Embryonic facial prominence (tissue), 1 donor: ENCODE measurements around the gene SH2D7.

Source experiments
- DNase-seq: peaks from one replicate; pipeline ENCODE4 v3.0.0-alpha.2; 2016; ENCODE audit errors: extremely low spot score

The SH2D7 gene

DNA sequence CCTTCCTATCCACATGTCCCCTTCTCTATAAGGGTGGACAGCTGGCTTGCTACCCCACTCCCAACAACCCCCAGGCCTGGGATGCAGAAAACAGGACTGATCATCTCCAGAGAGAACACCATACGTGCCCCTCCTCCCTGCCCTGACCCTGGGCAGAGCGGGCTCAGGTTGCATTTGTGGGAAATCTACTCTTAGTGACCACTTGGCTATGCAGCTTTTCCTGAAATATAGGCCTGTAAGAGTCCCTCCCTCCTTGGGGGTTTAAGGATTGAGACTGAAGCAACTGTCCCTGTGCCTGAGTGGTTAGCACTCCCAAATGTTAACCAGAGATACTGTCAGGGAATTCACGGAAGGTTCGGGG is 11.7 kb downstream of the SH2D7 start:
- no peak for DNase-seq

DNA sequence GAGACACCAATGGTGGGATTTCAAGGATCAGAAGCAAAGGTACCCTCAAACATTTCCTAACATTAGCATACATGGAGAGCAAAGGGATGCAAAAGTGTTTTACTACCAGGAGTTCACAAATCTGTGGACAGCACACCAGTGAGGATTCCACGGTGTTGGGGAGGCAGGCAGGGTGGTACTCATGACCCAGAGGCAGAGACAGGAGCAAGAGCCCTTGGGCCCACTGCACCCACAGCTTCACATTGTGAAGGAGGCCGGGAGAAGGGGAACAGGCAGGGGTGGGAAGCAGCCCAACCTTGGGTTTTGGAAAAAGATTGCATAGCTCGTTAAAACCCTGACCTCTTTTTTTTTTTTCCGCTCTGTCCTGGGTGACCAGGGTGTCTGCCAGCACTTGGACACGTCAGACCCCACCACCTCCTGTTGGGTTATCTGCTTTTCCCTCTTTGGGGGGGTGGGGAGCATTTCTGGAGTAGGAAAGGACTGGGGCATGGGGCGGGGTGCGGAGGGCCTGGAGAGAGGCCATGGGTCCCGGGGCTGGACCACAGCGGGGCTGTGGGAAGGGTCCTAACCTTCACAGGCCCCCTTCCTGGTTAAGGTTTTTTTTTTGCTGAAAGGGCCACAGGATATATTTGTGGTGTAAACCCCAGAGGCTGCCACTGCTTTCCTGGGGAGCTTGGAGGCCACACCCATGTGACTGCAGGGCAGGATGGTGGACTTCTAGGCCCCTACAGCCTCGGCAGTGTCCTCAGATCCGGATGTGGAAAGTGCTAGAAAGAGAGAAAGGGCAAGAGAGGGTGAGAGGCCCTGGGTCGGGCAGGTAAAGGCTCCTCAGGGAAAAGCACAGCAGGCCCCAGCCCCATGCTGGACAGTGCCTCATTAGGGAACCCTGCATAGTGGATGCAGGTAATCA is 12.5 kb downstream of the SH2D7 start:
- no peak for DNase-seq

DNA sequence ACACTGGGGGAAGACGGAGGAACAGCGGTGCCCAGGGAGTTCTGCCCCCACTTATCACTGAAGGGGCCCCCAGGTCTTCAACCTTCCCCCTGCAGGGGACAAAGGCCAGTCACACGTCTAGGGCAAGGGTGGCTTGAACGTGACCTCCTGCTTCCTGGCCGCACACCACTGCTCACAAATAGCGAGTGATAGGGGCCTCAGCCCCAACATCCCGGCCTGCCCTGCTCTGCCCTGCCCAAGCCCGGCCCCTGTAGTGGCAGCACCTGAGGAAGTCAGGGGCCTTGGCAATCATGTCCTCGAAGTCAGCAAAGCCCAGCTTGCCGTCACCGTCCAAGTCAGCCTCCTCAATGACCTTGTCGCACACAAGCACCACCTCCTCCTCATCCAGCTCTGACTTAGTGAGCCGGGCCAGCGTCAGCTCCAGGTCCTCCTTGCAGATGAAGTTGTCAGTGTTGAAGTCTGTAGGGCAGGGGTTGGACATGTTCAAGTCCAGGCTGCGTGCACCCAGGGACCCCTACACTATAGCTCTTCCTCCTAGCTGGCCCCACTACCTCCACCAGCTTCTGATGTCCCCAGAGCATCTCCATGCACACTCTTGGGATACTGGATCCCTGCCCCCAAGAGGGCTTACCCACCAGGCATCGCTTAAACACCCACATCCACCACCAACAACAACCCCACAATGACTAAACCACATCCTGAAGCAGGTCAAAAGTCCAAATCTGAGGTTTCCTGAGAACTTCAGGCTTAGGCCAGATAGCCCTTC is 13.3 kb downstream of the SH2D7 start:
- DNase-seq, result no peak

DNA sequence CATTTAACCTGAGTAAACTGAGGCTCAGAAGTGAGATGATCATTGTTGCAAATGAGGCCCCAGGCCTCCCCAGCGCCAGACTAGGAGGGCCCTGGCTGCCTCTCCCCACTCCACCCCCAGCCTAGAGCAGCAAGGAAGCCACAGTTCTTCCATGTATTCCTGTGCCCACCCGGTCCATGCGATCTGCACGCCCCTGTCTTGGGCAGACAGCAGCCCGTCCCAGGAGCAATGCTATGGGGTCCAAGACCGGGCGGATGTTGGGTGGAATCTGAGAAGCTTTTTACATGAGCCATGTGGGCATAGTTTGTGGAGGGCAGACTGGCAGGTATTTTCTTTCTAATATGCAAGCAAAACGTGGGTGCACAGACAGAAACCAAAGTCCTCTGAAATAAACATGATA is 15.1 kb downstream of the SH2D7 start:
- DNase-seq, result no peak

DNA sequence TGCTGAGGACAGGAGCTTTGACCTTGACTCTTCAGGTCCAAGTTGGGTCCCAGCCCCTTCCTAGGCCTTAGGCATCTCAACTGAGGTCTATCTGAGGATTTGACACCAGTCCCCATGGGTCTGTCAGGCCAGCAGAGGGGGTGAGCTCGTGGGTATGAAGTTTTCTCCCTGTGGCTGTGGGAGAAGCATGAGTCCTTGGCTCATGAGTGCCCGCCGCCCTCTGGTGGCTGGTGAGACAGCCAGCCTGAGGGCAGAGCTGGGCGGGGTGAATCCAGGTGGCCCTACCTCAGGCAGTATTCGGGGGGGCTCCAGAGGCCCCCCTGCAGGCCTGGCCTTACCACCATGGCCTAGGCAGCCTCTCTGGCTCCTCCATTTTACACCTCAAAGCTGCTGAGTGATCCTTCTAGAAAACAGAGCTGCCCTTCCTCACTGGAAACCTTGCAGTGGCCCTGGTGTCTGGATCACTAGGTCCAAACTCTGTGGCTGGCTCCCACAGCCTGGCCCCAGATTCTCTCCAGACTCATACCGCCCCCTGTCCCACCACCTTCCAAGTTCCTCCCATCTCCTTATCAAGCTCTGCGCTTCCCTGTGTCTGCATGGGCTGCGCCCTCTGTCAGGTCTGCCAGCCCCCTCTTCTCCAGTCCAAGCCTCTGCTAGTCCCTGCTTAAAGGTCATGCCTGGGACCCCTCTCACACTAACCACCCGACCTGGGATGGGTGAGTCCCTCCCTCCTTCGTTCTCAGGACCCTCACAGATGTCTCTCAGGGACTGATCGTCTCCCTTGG is 16.1 kb downstream of the SH2D7 start:
- DNase-seq, result no peak

DNA sequence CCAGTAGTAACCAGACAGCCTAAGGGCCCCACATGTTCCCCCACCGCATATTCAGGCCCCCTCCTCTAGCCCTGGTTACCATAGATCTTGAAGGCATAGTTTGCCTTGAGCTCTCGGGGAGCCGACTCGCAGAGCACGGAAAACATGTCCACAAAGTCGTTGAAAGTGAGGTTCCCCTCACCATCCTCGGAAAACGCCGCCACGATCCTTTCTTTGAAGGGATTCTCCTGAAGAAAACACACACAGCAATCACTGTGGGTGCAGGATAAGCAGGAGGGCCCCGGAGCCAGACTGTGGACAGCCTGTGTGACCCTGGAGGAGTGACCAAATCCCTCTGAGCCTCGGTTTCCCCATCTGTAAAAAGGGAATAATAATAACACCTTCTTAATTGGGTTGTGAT is 16.8 kb downstream of the SH2D7 start:
- DNase-seq, result no peak

DNA sequence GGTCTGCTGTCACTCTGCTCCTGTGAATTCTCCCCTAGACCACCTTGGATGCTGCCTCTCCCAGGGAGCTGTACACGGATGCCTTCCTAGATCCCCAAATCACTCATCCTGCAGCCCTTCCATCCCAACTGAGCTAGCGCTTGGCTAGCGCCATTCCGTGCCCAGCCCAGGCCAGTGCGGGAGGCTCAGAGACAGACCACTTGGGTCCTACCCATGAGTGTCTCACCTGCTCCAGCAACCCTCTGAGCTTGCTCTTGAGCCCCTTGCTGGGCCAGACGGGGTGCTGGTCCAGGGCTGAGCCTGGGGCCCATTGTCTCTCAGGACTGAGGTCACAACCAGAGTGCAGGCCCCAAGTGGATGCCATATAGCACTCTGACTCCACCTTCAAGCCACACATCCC is 17.7 kb downstream of the SH2D7 start:
- no peak for DNase-seq

DNA sequence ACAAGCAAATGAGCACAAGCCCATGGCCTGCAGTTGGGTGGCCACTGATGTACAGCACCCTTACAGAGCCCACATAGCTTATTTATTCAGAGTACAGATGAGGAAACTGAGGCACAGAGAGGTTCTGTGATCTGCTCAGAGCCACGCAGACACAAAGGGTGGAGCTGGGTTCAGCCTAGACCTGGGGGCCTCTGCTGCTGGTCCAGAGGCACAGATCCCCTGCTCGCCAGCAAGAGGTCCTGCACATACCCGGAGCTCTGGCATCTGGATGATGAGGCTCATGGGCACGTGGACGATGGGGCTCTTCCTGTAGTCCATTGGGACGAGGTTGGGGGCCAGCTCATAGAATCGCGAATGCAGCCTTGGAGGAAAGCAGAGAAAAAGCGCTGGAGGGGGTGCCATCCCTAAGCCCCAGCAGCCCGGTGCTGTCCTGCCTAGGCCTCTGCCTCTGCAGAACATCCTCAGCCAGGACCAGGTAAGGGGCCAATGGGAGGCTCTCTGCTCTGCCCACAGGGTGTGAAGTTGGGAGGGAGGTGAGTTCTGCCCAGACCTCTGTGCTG is 18.6 kb downstream of the SH2D7 start:
- DNase-seq, result no peak

DNA sequence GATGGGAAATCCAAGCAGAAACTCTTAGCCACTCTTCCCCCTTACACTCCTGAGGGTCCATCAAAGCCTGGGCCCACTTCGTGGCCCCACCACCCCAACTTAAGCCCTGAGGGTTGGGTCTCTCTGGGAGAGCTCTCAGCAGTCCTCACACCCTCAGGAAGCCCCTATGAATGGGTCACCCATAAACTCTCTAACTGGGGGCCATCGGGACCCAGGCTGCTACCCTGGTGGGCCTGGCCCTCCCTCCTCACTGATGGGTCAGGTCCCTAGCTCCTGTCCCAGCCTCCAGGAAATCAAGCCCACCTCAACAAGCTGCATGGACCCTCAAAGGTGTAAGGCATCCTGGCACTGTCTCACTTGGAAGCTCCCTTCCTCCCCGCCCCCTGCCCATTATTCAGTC is 19.4 kb downstream of the SH2D7 start:
- DNase-seq, result no peak

DNA sequence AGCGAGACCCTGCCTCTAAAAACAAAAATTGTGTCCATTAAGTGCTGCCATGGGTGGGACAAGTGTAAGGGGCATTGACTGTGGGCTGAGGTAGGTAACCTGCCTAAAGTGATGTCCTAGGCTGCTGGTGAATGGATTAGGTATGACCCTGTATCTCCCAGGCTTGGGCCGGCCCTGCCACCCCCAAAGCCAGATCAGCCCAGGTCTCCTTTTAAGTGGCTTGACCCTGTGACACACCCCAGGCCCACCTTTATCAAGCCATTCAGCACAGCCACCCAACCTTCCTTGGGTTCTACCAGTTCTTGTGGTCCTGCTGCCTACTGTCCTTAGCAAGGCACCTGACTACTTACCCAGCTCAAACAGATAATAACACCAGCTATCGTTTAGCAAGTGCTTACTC is 20.2 kb downstream of the SH2D7 start:
- DNase-seq, result no peak

DNA sequence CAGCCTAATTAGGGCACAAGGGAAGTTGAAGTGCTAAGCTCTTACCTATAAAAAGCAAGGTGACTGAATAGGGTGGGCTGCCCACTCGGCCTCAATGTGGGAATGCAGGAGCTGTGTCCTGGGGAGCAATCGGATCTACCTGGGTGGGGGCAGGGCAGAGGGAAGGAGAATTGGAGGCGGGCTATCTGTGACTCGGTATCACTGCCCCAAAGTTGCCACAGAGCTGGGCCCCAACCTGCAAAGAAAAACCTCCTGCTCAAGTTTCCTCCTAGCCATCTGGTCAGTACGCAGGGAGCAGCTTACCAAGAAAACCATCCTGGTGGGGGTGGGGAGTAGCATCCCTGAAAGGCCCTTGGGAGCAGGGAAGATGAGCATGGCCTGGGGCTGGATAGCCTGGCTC is 28.2 kb downstream of the SH2D7 start:
- no peak for DNase-seq

DNA sequence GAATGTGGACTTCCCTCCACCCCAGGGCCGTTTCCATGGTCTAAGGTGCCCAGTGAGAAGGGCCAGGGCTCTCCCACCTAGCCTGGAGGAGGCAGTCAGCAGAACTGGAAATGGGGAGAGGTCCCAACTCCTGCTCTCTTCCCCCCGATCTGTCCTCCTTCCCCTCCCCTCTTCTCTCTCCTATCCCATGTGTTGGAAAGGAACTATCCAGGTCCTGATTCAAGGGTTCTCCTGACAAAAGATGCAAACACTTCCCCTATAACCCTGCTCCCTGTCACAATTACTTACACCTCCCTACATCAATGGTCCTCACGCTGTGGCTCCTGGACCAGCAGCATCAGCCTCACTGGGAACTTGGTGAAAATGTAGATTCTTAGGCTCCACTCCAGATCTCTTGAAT is 32.9 kb downstream of the SH2D7 start:
- no peak for DNase-seq

DNA sequence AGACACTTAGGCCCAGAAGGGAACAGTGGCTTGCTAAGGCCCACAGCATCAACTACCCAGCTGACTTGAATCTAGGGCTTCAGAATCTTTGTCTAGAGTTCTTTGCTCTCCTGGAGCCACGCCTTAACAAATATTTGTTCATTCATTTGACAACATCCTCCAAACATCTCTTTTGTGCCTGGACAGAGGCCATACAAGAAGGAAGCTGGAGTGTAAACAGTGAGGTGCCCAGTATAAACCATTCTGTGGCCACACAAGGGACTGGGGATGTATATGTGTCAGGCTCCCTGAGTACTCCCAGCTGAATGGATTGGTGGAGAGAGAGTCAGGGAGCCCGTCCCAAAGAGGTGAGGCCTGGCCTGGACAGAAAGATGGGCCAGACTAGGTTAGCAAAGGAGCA is 35.5 kb downstream of the SH2D7 start:
- DNase-seq, result no peak

DNA sequence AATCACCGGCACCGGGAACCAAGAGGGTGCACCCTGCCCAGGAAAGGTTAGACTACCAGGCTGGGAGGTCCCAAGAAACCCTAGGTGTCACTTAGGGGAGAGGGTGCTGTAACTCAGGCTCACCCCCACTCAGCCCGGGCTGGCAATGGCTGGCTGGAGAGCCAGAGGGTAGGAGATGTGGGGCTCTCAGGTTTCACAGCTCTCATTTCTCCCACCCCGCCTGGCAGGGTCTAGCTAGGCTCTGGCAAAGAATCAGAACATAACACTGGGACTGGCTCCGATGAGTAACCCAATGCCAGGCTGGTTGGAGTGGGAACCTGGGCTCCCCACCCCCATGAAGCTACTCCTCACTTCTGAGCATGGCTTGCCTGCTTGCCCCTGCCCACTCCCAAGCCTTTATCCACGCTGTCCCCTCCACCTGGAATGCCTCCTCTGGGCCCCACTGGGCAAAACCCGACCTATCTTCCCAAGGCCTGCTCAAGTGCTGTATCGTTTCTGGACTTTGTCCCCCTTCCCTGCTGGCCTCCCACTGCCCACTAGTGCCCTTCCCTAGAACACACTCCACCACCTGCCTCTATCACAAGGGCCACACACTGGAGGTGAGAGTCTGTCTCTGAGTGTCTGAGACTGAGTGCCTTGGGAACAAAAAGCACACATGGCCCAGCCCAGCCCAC is 36.9 kb downstream of the SH2D7 start:
- no peak for DNase-seq

DNA sequence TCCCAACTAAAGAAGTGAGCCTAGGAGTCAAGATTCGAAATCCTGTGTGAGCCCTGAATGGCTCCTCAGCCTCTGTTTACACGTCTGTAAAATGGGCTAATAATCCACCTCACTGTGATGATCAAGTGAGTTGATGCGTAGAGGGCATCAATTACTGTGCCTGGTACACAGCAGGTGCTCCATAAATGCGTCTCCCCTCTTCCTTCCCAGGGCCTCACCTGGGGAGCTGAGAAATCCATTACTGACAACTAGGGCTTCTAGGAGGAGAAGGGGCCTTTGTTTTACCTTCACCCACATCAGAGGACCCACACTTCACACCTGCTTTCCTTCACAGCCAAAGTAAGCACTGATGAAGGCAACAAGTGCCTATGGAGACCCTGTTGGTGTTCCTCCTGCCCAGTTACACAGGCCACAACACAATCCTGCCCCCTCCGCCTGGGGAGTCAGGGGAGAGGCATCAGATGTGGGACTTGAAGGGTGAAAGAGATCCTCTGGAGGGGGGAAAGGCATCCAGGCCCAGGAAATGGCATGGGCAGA is 37.5 kb downstream of the SH2D7 start:
- DNase-seq, result no peak

DNA sequence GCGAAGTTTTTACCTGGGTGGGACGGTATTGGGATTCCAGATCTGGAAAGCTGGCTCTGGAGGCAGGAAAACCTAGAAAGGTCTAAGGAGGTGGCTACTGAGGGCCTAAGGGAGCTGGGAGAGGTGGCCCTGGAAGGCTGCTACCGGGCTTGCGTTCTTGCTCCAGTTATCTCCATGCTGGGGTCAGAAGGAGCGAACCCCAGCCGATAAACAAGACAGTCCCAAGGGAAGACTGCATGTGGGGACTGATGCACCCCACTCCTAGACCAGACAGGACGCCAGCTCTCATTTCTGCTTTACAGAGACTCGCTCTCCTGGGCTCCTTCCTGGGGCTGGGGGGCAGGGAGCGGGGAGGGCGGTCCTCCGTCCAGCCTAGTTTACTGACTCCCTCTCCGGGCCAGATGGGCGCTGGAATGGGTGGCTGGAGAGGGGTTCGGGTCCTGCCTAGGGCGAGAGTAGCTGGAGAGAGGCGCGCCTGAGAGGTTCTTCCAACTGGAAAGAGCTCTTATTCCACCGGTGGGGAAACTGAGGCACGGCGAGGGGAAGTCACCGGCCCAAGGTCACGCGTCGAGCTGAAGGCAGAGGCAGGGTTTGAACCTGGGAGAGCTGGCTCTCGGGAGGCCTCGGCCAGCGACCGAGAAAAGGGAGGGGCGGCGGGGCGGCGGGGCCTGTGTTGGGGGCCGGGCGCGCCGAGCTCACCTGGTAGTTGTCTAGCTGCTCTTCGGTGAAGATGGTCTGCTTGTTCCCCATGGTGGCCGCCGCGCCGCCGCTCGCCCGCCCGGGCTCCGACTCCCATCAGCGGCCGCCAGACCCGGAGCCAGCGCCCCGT is 38.3 kb downstream of the SH2D7 start:
- no peak for DNase-seq

DNA sequence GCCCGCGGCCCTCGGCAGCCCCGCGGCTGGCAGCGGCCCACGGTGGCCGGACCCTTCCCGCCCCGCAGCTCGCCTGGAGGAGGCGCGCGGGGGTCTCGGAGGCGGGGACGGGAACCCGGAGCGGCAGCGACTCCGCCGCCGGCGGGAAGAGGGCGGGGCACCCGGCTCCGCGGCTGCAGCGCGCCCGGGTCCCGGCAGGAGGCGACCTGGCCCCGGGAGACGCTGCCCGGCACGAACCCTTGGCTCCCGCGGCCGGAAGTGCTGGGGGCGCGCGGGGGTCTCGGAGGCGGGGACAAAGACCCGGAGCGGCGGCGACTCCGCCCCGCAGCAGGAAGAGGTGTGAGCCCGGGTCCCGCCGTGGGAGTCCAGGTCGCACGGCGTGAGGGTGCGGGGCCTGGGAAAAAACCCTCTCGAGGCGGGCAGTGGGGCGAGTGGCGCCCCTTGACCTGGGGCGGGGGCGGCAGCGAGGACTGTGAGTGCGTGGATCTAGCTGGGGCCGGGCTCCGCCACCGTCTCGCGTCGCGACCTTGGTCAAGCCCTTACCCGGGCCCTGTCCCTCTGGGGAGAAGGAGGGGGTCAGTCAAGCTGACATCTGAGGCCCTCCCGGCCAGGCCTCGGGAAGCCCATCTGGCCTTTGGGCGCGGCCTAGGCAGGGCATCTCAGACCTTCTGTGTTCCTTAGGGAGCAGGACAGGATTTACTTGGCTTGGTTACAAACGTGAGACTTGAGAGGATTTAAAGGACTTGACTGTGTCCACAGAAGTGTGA is 39.1 kb downstream of the SH2D7 start, which contains the start of gene CIB2:
TSS of gene CIB2 (minus strand) at position 151 of the 767 bp plus-strand sequence. CDS start 230 bp downstream, outside the sequence.
- peak; percentile 62 for DNase-seq

DNA sequence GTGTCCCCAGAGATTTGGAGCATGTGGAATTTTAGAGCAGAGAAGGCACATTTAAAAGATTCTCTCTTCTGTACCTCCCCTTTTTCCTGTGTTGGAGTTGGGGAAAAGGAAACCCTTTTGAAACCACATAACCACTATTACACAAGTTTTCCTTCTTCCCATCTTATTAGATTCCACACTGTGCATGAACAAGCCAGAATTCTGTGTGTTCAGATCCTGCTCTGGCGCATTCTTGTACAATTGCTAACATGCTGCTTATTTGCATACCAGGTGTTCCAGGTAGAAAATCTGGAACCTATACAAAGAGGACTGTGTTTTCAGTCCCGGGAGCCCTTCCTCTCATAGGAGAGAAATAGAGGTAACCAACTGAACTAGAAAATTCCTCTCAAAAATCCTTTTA is 41.4 kb downstream of the SH2D7 start:
- no peak for DNase-seq

DNA sequence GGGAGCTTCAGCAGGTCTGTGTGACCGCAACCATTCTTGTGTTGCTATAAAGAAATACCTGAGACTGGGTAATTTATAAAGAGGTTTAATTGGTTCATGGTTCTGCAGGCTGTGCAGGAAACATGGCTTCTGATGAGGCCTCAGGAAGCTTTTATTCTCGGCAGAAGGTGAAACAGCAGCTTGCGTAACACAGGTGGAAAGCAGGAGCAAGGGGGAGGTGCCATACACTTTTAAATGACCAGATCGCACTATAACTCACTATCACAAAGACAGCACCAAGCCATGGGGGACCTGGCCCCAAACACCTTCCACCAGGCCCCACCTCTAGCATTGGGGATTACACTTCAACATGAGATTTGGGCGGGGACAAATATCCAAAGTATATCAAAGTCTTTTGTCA is 47.2 kb downstream of the SH2D7 start:
- no peak for DNase-seq
